GM13977 (cell line): ENCODE measurements around the gene ANO10.
A peak's percentile ranks its signal among the peaks of the same experiment; 100 is the strongest.
"Not testable (repeated sequence)": the region's sequence is repeated elsewhere in the genome, so short reads cannot be mapped to it uniquely, and the experiment has no call there.

Source experiments
- DNase-seq: peaks from one replicate; pipeline ENCODE4 v3.0.0; 2012; ENCODE audit warnings: low spot score
- in situ Hi-C: fragments of 300-500 bp; cut with MboI; formaldehyde crosslinking; loops from one replicate; pipeline ENCODE4 v1.12.0; 2022; ENCODE audit warnings: low sequenced_read_pairs, low pct_unique_long_range_greater_than_20kb, mixed read lengths, inconsistent platforms; ENCODE audit not compliant: unreplicated experiment
- TF ChIP-seq, protein P1 (sequence below): IDR thresholded peaks from 2 replicates; pipeline ENCODE4 v1.5.1; 2012; ENCODE audit warnings: mild to moderate bottlenecking, control low read depth; ENCODE audit not compliant: insufficient read depth; ENCODE audit errors: extremely low read depth, missing control alignments

The ANO10 gene

DNA sequence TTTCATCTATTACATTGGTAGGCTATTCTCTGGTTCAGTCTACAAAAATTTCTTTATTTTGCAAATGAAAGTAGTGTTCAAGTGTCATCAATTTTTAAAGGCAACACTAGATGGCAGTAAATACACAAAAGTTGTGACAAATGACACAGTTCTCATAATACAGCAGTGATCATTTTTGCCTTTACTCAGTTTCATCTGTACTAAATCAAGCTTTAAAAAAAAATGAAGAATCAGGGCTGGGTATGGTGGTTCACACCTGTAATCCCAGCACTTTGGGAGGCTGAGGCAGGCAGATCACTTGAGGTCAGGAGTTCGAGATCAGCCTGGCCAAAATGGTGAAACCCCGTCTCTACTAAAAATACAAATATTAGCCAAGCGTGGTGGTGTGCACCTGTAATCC is 77.5 kb downstream of the ANO10 start:
- TF ChIP-seq, protein P1, sequence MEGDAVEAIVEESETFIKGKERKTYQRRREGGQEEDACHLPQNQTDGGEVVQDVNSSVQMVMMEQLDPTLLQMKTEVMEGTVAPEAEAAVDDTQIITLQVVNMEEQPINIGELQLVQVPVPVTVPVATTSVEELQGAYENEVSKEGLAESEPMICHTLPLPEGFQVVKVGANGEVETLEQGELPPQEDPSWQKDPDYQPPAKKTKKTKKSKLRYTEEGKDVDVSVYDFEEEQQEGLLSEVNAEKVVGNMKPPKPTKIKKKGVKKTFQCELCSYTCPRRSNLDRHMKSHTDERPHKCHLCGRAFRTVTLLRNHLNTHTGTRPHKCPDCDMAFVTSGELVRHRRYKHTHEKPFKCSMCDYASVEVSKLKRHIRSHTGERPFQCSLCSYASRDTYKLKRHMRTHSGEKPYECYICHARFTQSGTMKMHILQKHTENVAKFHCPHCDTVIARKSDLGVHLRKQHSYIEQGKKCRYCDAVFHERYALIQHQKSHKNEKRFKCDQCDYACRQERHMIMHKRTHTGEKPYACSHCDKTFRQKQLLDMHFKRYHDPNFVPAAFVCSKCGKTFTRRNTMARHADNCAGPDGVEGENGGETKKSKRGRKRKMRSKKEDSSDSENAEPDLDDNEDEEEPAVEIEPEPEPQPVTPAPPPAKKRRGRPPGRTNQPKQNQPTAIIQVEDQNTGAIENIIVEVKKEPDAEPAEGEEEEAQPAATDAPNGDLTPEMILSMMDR = peak; percentile 50
- peak; percentile 36 for DNase-seq
- in situ Hi-C loops = not testable (repeated sequence)

DNA sequence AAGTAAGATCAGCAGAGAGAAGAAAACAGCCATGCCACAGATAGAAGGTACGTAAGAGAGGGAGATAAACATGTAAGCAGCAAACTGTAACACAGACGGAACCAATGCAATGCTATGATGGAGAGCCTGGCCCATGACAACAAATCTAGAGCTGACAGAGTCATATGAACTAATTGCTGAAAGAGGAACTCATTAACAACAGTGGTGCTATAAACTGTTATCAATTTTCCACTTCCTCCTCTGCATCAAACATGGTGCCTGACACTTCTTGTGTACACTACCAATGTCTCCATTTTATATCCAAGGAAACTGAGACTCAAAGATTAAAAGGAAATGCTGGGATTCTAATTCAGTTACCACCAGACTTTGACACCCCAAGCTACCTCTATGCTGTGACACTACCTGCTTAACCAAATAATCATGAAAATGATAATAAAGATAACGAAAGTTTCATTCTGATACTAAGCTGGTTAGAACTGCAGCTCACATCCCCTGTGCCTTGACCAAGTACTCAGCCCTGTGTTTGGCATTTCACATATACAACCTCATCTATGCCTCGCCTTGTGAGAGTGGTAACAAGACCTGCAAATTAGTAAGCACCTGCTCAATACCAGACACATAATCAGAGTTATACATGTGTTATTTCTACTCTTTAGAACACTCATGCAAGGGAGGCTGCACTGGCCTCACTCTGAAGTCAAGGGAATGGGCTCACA is 79.3 kb downstream of the ANO10 start:
- in situ Hi-C loops = no loop called here
- no peak for DNase-seq
- TF ChIP-seq, protein P1 = no peak

DNA sequence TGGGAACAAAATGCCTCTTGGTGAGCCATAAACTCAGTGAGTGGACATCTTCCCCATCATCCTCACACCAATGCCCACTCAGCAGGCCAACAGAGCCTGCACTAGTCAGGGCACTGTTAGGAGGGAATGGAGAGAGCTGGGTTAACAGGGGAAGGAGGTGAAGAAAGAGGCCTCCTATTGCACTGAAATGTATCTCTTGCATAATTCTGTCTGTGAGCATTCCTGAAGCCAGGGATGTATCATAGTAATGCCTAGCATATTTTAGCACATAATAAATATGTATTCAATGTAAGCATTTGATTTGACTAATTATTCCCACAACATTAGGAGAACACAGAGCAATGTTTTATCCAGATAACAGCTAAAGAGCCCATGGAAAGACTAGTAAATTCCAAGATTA is 81.2 kb downstream of the ANO10 start:
- no peak for DNase-seq
- in situ Hi-C loops = no loop called here

GRCh38 chr3:43539321-43539720 is 82.5 kb downstream of the ANO10 start:
- TF ChIP-seq, protein P1 = no peak
- DNase-seq = no peak

More for the DNA sequence above, 81.2 kb downstream of the ANO10 start:
- TF ChIP-seq, protein P1 = no peak

GRCh38 chr3:43537225-43537624 is 84.6 kb downstream of the ANO10 start:
- TF ChIP-seq, protein P1 = no peak
- no peak for DNase-seq
- in situ Hi-C loops = no loop called here

More at GRCh38 chr3:43539321-43539720, 82.5 kb downstream of the ANO10 start:
- in situ Hi-C loops = no loop called here

- DNase-seq = no peak
- TF ChIP-seq, protein P1 = no peak
- in situ Hi-C loops = no loop called here
These were observed 87.1 kb downstream of the ANO10 start for GRCh38 chr3:43534675-43535074.
